ENCODE results near the gene RSPH10B2. TPM values are rescaled to one million over a fixed set of nuclear protein-coding genes. Genes with fewer than 3 reads are reported as not detected.
"Not testable (repeated sequence)": the region's sequence is repeated elsewhere in the genome, so short reads cannot be mapped to it uniquely, and the experiment has no call there.

Gene RSPH10B2
- polyA plus RNA-seq, 3 donors: 1.5 to 2.0 (median 1.5) TPM

DNA sequence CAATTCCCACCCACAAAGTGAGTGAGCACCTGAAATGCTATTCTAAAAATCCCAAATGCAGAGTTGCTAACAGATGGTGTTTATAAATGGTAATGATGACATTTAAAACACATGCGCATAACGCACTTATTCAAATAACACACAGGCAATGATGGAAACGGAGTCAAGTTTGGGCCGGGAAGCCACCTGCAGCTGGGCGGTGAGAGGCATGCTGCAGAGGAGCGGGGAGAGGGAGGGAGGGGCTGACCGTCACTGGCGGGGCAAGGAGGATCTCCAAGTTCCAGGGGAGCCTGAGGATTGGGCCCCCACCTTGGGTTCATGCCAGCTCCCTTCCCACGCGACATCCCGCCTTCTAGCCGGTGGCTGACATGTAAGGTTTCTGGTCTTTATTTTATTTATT, 7.3 kb downstream of the RSPH10B2 start:
- DNase-seq: not testable (repeated sequence)

DNA sequence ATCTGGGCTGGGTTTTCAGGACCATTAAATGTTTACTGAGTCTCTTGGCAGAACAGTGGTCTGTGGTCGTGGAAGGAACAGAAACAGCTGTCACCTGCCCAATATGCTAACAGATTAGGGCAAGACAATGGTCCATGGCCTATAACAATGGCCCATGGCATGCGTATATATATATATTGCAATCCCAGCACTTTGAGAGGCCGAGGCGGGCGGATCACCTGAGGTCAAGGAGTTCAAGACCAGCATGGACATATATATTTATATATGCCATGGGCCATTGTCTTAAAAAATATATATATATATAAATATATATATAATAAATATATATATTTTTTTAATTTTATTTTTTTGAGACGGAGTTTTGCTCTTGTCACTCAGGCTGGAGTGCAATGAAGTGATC, 27.7 kb downstream of the RSPH10B2 start:
- not testable (repeated sequence) for DNase-seq

DNA sequence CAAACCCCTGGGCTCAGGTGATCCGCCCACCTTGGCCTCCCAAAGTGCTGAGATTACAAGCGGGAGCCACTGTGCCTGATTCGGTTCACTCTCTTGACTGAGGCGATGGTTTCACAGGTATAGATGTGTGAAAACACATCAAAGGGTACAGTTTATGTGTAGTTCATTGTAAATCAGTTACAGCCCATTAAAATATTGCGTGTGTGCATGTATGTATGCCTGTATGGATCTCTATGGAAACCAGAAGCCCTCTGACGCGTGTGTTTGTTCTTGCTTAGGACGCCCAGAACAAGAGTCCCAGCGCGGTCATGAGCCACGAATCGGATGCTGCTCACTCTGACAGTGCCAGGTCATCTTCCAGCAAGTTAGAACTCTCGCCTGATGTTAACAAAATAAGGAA, 35.5 kb downstream of the RSPH10B2 start:
- not testable (repeated sequence) for DNase-seq

DNA sequence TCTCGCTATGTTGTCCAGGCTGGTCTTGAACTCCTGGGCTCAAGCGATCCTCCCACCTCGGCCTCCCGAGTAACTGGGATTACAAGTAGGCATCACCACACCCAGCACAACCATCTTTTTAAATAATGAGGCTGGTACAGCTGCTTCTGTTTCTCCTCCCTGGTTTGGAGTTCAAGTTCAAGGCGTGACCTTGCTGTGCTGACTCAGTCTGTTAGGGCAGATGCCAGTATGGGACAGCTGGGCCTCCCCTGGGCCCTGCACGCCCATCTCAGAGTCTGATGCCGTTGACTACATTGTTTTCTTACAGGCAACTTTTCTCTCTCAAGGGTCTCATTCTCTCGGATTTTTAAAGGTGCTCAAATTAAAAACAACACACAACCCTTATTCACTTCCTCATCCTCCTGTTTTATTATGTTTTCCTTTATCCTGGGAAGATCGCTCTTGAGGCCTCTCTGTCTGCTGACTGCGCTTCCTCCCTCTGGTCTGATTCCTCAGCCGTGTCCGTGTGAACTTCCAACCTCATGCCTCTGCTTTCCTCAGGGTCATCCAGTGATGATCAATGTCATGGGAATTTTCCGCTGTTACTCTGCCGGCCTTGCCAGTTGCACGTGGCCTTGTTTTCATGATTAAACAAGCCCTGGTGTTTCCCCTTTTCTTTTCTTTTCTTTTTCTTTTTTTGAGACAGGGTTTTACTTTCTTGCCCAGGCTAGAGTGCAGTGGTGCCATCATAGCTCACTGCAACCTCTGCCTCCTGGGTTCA, 38.4 kb downstream of the RSPH10B2 start:
- peak; percentile 21 for DNase-seq

DNA sequence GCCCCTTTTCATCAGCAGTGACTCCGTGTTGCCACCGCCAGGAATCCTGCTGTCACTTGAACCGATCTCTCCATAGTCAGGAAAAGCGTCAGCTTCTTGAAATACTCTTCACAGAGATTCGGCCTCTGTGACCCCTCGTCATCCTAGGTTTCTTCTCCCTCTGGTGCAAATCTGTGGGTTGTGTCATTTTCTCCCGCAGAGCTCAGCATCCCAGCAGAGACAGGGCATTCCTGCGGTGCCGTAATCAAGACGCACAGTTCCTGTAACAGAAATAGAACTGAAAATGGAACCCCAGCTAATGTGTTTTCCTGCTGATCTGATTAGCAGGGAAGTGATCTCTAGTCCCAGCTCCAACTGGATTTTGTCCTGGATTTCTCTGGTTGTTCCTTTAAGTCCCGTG, 40.4 kb downstream of the RSPH10B2 start:
- DNase-seq: not testable (repeated sequence)

DNA sequence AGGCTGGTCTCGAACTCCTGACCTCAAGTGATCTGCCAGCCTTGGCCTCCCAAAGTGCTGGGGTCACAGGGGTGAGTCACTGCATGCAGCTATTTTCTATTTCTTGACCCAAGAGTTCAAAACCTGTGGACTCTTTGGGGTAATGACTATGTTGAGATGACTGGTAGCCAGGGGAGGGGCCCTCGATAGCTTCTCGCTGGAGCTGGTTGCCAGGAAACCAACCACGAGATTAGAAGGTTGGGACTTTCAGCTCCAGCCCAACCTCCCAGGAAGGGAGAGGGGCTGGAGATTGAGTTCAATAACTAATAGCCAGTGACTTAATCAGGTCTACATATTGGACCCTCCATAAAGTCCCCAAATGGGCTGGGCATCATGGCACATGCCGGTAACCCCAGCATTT, 43.3 kb downstream of the RSPH10B2 start:
- not testable (repeated sequence) for DNase-seq

DNA sequence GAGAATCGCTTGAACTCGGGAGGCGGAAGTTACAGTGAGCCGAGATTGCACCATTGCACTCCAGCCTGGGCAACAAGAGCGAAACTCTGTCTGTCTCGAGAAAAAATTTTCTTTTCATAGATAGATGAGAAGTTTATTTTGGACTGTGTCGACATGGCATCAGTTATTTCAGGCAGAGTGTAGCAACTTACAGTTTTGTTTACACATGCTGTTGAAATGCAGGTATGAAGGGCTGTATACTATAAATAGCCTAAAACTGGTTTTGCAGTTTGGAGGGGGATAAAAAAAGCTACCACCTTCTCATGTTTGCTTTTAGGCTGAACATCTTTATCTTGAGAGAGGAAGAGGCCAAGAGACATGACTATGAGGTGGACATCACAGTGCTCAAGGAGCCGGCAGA, 44.1 kb downstream of the RSPH10B2 start:
- not testable (repeated sequence) for DNase-seq

DNA sequence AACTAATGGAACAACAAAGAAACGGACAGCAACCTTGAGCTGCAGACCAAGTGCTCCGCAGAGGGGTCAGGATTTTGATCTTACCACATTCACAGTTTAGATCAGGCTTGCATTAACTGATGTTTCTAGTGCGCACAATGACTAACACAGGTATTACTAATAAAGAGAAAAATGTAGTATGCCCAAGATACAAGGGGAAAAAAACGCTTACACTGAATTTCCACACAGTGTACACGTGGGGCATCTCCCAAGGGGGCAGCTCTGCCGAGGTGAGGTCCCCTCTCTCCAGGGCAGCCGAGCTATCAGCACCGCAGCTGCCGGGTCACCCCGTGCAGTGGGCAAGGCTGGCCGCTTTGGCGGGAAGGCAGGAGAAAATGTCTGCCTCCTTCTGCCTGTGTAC, 46.0 kb downstream of the RSPH10B2 start:
- DNase-seq: not testable (repeated sequence)

DNA sequence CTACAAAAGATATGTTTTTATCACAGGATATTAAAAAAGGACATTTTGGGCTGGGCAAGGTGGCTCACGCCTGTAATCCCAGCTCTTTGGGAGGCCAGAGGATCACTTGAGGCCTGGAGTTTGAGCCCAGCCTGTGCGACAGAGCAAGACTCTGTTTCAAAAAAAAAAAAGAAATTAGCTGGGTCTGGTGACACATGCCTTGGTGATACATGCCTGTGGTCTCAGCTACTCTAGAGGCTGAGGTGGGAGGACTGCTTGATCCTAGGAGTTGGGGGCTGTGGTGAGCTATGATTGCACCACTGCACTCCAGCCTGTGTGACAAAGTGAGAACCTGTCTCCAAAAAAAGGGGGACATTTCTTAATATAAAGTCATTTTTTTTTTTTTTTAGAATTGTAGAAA, 46.4 kb downstream of the RSPH10B2 start:
- not testable (repeated sequence) for DNase-seq

DNA sequence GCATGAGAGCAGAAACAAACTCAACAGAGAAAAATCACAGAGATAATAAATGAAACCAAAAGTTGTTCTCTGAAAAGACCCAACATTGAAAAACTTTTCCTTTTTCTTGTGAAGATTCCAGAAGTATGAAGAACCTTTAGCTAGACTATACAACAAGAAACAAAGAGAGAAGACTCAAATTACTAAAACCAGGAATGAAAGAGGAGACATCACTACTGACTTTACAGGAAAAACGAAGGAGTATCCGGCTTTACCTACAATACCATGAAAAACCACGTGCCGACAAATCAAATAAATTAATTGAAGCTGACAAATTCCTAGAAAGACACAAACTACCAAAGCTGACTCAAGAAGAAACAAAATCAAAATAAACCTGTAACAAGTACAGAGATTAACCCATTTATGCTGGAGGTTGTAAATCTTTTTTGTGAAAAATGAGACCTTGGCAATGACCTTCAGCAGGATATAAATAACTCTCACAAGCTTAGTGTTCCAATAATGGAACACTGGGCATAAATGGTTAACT, 53.6 kb downstream of the RSPH10B2 start:
- not testable (repeated sequence) for DNase-seq

DNA sequence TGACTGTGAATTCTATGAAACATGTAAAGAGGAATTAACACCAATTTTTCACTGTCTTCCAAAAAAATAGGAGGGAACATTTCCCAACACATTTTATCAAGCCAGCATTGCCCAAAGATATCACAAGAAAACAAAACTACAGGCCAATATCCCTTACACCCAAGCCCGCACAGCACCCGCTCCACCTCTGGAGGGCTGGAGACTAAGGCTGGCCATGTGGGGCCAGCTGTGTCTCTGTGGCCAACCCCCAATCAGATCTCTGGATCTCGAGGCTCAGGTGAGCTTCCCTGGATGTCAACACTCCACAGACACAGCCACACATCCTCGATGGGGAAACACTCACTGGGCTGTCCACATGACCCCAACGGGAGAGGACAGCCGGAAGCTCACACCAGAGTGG, 54.1 kb downstream of the RSPH10B2 start:
- not testable (repeated sequence) for DNase-seq

DNA sequence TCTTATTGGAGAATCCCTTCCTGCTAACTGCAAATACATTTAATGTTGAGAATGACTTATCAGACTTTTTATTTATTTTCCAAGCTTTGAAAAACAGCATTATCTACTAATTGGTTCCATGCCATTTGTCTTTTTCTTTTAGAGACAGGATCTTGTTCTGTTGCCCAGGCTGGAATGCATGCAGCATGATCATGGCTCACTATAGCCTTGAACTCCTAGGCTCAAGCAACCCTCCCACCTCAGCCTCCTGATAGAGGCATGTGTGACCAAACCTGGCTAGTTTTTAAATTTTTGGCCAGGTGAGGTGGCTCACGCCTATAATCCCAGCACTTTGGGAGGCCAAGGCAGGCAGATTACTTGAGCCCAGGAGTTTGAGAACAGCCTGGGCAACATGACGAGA, 59.1 kb downstream of the RSPH10B2 start:
- not testable (repeated sequence) for DNase-seq

DNA sequence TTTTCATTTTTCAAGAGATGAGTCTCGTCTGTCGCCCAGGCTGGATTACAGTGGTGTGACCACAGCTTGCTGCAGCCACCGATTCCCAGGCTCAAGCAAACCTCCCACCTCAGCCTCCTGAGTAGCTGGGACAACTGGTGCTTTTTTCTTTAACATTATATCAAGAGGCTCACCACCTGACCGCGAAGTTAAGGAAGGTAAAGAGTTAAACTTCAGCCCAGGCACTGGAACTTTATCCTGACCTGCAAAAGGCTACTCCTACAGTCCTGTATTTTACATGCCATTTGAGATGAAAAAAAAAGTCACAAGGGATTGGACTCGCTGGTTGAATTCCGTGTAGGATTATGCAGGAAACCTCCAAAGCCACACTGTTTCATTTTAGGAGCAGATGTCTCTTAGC, 61.6 kb downstream of the RSPH10B2 start:
- DNase-seq: not testable (repeated sequence)

DNA sequence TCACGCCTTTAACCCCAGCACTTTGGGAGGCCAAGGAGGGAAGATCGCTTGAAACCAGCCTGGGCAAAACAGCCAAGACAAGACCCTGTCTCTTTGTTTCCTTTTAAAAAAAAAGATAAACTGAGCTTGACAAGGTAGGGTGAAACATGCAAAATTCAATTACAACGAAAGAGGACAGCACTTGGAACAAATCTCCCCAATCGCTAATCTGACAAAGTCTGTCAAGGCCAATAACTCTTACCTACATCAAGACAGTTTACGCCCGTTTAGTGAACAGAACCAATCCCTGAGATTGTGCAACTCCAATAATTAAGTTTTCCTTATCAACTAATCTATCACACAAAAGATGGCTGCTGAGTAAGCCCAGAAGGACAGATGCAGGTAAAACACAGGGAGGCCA, 67.7 kb downstream of the RSPH10B2 start:
- DNase-seq: not testable (repeated sequence)

DNA sequence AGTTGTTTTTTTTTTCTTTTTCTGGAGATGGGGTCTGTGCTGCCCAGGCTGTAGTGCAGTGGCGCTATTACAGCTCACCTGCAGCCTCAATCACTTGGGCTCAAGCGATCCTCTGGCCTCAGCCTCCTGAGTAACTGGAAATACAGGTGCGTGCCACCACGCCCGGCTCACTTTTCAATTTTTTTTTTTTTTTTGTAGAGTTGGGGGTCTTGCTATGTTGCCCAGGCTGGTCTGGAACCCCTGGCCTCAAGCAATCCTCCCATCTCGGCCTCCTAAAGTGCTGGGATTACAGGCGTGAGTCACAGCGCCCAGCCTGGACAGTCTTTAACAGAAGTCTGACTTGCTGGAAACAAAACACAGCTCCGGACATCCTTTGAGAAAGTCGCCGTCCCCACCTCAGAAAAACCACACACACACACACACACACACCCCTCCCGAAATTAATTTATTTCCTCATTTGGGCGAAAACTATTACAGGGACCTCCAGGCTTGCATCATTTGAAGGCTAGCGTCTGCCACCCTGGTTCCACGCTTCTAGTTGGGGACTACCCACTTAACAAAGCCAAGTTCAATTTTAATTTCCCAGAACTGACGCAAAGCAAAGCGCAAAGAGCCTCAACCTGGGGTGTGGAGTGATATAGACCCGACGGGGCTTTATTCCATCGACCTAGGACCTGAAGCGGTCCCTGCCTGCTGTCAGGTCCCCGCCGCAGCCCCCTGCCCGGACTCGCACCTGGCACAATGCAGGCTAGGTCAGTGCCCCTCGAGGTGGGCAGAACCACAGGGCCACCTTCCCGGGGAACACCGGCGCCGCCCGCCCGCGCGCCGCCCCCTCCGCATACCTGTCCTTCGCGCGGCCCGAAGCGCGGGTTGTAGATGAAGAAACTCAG, 71.6 kb downstream of the RSPH10B2 start:
- not testable (repeated sequence) for DNase-seq

DNA sequence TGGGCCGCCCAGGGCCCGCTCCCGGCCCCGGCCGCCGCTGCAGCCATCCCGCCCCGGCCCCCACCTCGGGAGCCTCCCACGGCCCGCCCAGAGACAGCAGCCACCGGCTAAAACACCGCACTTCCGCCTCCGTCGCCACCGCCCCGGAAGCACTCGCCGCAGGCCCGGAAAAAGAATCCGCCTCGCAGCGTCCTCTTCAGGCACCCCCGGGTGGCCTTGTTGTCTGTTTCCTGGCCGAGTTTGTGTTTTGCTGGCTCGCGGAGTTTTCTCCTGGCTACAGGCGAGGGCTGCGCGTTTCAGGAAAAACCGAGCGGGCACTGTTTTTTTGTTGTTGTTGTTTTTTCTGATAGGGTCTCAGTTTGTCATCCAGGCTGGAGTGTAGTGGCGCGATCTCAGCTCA, 72.2 kb downstream of the RSPH10B2 start, which contains the start of gene CCZ1B:
Gene CCZ1B, minus strand, starts transcription at position 125 of the 400 bp plus-strand sequence. Its CDS starts 78 bp downstream, at position 47.
- DNase-seq: peak; percentile 72

DNA sequence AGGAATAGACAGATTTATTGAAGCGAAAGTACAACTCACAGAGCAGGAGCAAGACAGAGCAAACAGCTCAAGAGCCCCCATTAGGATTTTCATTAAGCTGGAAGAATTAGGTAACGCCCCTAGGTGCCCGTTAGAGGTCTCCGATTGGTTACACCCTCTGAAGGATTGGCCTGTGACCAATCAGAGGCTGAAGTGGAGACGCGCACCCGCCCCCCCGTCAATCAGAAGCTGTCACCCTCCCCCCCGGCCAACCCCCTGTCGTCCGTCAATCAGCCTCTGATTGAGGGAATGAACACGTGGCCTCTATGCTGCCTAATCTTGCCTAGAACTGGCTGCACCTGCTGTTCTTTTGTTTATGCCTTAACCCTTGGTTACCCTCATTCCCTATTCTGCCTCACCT, 73.3 kb downstream of the RSPH10B2 start:
- not testable (repeated sequence) for DNase-seq

DNA sequence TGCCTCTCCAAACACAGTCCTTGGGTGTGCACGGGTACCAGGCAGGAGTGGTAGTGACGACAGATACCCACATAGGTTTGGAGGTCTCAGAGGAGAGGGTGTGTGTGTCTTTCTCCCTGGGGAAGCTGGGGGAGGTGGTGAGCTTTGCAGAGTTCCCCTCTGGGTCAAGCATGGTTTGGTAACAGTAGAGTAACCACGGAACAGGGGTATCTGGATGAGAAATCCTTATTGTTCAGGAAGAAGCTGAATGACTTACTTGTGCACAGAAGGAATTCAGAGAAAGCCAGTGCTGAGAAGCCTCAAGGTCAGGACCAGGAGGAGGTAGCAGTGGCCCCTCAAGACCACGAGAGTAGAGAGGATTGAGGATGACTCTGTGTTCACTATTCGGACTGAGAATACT, 75.7 kb downstream of the RSPH10B2 start:
- DNase-seq: not testable (repeated sequence)

DNA sequence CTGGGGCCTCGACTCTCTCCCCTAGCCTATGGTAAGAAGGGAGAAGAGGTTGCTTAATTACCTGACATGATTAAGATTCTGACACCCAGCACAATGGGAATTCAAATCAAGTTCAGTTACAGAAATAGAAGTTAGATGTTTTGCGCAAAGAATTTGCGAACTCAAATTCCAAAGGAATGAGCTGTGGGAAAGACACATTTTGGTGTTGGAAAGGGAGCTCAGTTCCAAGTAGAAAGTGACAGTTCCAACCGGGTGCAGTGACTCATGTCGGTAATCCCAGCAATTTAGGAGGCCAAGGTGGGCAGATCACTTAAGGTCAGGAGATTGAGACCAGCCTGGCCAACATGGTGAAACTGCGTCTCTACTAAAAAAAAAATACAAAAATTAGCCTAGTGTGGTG, 76.1 kb downstream of the RSPH10B2 start:
- DNase-seq: not testable (repeated sequence)

DNA sequence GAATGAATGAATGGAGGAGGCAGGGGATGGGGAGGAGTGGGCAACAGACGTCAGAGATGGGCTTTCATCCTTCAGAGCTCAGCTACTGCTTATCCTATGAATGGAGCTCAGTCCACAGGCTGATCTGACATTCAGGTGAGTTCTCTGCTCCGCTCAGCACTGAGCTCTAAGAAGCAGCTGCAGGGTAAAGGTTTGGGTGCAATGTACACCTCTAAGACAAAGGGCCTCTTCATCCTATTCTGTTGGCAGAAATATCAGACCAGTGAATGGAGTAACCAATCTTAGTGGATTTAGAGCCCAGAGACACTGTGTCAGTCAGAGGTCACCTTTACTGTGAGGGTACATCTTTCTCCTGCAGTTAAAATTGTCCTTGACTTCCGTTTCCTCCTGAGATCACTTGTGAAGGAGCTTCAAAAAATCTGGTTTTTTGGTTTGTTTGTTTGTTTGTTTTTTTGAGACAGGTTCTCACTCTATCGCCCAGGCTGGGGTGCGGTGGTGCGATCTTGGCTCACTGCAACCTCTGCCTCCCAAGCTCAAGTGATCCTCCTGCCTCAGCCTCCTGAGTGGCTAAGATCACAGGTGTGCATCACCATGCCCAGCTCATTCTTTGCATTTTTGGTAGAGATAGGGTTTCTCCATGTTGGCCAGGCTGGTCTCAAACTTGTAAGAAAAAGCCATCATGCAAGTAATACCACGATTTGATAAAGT, 77.3 kb downstream of the RSPH10B2 start:
- no peak for DNase-seq

DNA sequence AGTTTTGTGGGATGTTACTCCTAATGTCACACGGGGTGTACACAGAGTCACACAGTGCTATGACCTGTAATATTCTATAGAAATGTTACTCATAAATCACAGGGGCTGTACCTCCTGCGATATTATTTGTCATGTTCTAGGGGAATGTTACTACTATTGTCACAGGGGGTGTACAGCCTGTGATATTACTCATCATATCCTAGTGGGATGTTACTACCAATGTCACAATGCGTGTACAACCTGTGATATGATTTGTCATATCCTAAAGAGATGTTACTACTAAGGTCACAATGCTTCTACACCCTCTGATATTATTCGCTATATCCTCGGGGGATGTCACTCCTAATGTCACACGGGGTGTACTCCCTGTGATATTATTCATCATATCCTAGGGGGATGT, 79.7 kb downstream of the RSPH10B2 start:
- no peak for DNase-seq

DNA sequence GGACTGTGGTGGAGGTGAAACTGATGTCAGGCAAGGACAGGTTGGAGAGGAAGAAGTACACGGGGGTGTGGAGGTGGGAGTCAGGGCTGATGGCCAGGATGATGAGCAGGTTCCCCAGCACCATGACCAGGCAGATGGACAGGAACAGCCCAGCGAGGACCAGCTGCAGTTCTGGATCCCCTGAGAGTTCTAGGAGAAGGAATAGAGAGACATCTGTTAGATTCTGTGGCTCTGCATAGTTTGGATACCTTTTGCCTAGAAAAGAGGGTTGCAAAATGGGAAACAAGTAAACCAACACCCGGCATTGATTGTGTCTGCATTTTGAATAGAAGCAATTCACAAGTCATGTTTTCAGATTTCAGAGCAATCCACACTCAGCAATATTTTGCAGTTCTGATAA, 81.6 kb downstream of the RSPH10B2 start:
- not testable (repeated sequence) for DNase-seq
